WTC11 (cell line): Measurements from ENCODE around the gene GHR.

ENCODE experiments used
- ATF1 ChIP-seq: sonication (generic); formaldehyde crosslinking; IDR thresholded peaks from 2 replicates; pipeline ENCODE4 v1.8.1; 2023; ENCODE audit warnings: mild to moderate bottlenecking, moderate library complexity, missing genetic modification reagents
- CBFB ChIP-seq: sonication (generic); formaldehyde crosslinking; IDR thresholded peaks from 2 replicates; pipeline ENCODE4 v1.8.1; 2022; ENCODE audit warnings: mild to moderate bottlenecking, low read depth, missing genetic modification reagents
- MYBL2 ChIP-seq: sonication (generic); formaldehyde crosslinking; IDR thresholded peaks from 2 replicates; pipeline ENCODE4 v1.8.1; 2023; ENCODE audit warnings: mild to moderate bottlenecking, moderate library complexity, missing genetic modification reagents
- ZNF317 ChIP-seq: sonication (generic); formaldehyde crosslinking; IDR thresholded peaks from 2 replicates; pipeline ENCODE4 v1.8.1; 2023; ENCODE audit warnings: low read depth, mild to moderate bottlenecking, moderate library complexity, missing genetic modification reagents, borderline replicate concordance
- ZNF396 ChIP-seq: fragments of 250-450 bp; sonication (Bioruptor Pico); IDR thresholded peaks from 2 replicates; pipeline ENCODE4 v1.8.0; 2021; ENCODE audit warnings: mild to moderate bottlenecking, moderate library complexity, borderline replicate concordance
- ZNF416 ChIP-seq: fragments of 250-450 bp; sonication (Bioruptor Pico); IDR thresholded peaks from 2 replicates; pipeline ENCODE4 v1.9.0; 2021; ENCODE audit warnings: mild to moderate bottlenecking, inconsistent platforms
- TF ChIP-seq, protein P1 (sequence below): fragments of 250-450 bp; sonication (Bioruptor Pico); IDR thresholded peaks from 2 replicates; pipeline ENCODE4 v2.1.2; 2022; ENCODE audit warnings: mild to moderate bottlenecking, moderate library complexity
- TF ChIP-seq, protein P2 (sequence below): fragments of 200-600 bp; IDR thresholded peaks from 2 replicates; pipeline ENCODE4 v1.8.0; 2022; ENCODE audit warnings: antibody characterized with exemption
- TF ChIP-seq, protein P3 (sequence below): sonication (generic); formaldehyde crosslinking; IDR thresholded peaks from 2 replicates; pipeline ENCODE4 v1.8.0; 2022; ENCODE audit warnings: mild to moderate bottlenecking, missing genetic modification reagents

DNA sequence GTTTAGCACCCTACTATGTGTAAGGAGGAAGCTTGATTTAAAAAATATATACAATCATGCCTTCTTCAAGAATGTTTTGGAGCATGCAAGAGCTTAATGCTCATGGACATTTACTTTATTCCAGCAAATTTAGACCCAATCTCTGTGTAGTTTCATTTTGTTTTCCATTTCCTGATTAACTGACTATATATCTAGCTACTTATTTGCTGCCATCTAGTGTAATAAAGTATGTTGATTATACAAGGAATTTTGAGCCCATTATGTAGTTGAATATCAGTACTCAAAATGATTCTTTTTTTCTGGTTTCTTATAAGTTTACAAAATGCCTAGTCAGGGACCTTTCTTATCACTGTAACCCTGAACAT lies 233.4 kb downstream of the GHR start:
- TF ChIP-seq ATF1 (no peak), CBFB (CRISPR knock-in tag) (no peak), MYBL2 (CRISPR knock-in tag) (no peak), ZNF416 (CRISPR knock-in tag) (no peak), ZNF317 (CRISPR knock-in tag) (no peak), ZNF396 (CRISPR knock-in tag) (no peak)
- TF ChIP-seq, protein P1, sequence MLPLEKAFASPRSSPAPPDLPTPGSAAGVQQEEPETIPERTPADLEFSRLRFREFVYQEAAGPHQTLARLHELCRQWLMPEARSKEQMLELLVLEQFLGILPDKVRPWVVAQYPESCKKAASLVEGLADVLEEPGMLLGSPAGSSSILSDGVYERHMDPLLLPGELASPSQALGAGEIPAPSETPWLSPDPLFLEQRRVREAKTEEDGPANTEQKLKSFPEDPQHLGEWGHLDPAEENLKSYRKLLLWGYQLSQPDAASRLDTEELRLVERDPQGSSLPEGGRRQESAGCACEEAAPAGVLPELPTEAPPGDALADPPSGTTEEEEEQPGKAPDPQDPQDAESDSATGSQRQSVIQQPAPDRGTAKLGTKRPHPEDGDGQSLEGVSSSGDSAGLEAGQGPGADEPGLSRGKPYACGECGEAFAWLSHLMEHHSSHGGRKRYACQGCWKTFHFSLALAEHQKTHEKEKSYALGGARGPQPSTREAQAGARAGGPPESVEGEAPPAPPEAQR (CRISPR knock-in tag) = no peak
- TF ChIP-seq, protein P2, sequence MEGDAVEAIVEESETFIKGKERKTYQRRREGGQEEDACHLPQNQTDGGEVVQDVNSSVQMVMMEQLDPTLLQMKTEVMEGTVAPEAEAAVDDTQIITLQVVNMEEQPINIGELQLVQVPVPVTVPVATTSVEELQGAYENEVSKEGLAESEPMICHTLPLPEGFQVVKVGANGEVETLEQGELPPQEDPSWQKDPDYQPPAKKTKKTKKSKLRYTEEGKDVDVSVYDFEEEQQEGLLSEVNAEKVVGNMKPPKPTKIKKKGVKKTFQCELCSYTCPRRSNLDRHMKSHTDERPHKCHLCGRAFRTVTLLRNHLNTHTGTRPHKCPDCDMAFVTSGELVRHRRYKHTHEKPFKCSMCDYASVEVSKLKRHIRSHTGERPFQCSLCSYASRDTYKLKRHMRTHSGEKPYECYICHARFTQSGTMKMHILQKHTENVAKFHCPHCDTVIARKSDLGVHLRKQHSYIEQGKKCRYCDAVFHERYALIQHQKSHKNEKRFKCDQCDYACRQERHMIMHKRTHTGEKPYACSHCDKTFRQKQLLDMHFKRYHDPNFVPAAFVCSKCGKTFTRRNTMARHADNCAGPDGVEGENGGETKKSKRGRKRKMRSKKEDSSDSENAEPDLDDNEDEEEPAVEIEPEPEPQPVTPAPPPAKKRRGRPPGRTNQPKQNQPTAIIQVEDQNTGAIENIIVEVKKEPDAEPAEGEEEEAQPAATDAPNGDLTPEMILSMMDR = no peak
- TF ChIP-seq, protein P3, sequence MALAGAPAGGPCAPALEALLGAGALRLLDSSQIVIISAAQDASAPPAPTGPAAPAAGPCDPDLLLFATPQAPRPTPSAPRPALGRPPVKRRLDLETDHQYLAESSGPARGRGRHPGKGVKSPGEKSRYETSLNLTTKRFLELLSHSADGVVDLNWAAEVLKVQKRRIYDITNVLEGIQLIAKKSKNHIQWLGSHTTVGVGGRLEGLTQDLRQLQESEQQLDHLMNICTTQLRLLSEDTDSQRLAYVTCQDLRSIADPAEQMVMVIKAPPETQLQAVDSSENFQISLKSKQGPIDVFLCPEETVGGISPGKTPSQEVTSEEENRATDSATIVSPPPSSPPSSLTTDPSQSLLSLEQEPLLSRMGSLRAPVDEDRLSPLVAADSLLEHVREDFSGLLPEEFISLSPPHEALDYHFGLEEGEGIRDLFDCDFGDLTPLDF = no peak
